GM21390 (cell line): ENCODE results near the gene MANSC4.

Source experiments
- ATAC-seq: cut with Tn5 transposase; IDR thresholded peaks from one replicate; pipeline ENCODE4 v1.9.1; 2021; ENCODE audit not compliant: unreplicated experiment

Gene MANSC4

GRCh38 chr12:27801630-27802029 is 21.6 kb upstream of the MANSC4 start:
- no peak for ATAC-seq

- ATAC-seq, result no peak
Measured at GRCh38 chr12:27800819-27801218, 20.8 kb upstream of the MANSC4 start.

- no peak for ATAC-seq
Measured at GRCh38 chr12:27797301-27798025, 17.4 kb upstream of the MANSC4 start.

GRCh38 chr12:27796128-27796527 is 16.1 kb upstream of the MANSC4 start:
- ATAC-seq, result no peak

GRCh38 chr12:27794818-27795584 is 15.0 kb upstream of the MANSC4 start:
- no peak for ATAC-seq

GRCh38 chr12:27790179-27790578 is 10.1 kb upstream of the MANSC4 start:
- ATAC-seq, result no peak

GRCh38 chr12:27787559-27787958 is 7.5 kb upstream of the MANSC4 start:
- no peak for ATAC-seq

GRCh38 chr12:27785882-27786570 is 6.0 kb upstream of the MANSC4 start:
- ATAC-seq, result no peak

- ATAC-seq, result no peak
Measured at GRCh38 chr12:27782481-27782880, 2.4 kb upstream of the MANSC4 start.

GRCh38 chr12:27781680-27782079 is 1.6 kb upstream of the MANSC4 start:
- no peak for ATAC-seq

GRCh38 chr12:27780612-27781408 is 774 bp upstream of the MANSC4 start:
- ATAC-seq, result peak; percentile 35

- peak; percentile 15 for ATAC-seq
Measured at GRCh38 chr12:27779416-27779919, 568 bp downstream of the MANSC4 start.

GRCh38 chr12:27778206-27778605 is 1.8 kb downstream of the MANSC4 start:
- ATAC-seq, result no peak

GRCh38 chr12:27777141-27777540 is 2.9 kb downstream of the MANSC4 start:
- no peak for ATAC-seq

- ATAC-seq, result no peak
Measured at GRCh38 chr12:27772328-27773049, 7.5 kb downstream of the MANSC4 start.

GRCh38 chr12:27771481-27772327 is 8.3 kb downstream of the MANSC4 start:
- ATAC-seq, result no peak

- ATAC-seq, result no peak
Measured at GRCh38 chr12:27769142-27769673, 10.8 kb downstream of the MANSC4 start.

GRCh38 chr12:27766587-27766986 is 13.4 kb downstream of the MANSC4 start:
- ATAC-seq, result no peak

GRCh38 chr12:27762757-27763156 is 17.3 kb downstream of the MANSC4 start:
- ATAC-seq, result no peak
